ENCODE results near the gene METTL15. TPM values are rescaled to one million over a fixed set of nuclear protein-coding genes. Genes with fewer than 3 reads are reported as not detected.
A peak's percentile ranks its signal among the peaks of the same experiment; 100 is the strongest.
"Not testable (repeated sequence)": the region's sequence is repeated elsewhere in the genome, so short reads cannot be mapped to it uniquely, and the experiment has no call there.

METTL15 gene
- total RNA-seq, 2 experiments from 2014 or later: 16.5 to 16.6 TPM

- Mint-ChIP-seq H3K4me3 (no peak overlapping the region), H3K27me3 (ENCODE audit: low read depth) (no peaks in the 10 kb centered on the region), H3K36me3 (ENCODE audit: low read depth) (peaks cover 14% of the 10 kb centered on the region), H3K9me3 (ENCODE audit: insufficient read depth) (peaks cover 8% of the 10 kb centered on the region), H3K4me1 (ENCODE audit: low read depth) (no peaks in the 10 kb centered on the region), H3K27ac (no peak overlapping the region)
- no peak for ATAC-seq
- ChIA-PET POLR2A (no interaction called here), CTCF (no interaction called here)
- no peak for DNase-seq
Measured at GRCh38 chr11:28269586-28269985, 161.4 kb downstream of the METTL15 start.

- H3K27ac Mint-ChIP-seq; CTCF ChIA-PET; H3K27me3 Mint-ChIP-seq (ENCODE audit: low read depth); POLR2A ChIA-PET; H3K4me3 Mint-ChIP-seq; H3K9me3 Mint-ChIP-seq (ENCODE audit: insufficient read depth); ATAC-seq; DNase-seq; H3K36me3 Mint-ChIP-seq (ENCODE audit: low read depth); H3K4me1 Mint-ChIP-seq (ENCODE audit: low read depth): not testable (repeated sequence)
Measured at GRCh38 chr11:28272247-28272646, 164.1 kb downstream of the METTL15 start.

- ChIA-PET POLR2A (no interaction called here), CTCF (no interaction called here)
- Mint-ChIP-seq H3K27ac (no peak overlapping the region), H3K4me3 (no peak overlapping the region), H3K9me3 (ENCODE audit: insufficient read depth) (peaks cover 8% of the 10 kb centered on the region), H3K27me3 (ENCODE audit: low read depth) (no peaks in the 10 kb centered on the region), H3K4me1 (ENCODE audit: low read depth) (no peaks in the 10 kb centered on the region), H3K36me3 (ENCODE audit: low read depth) (peaks cover 4% of the 10 kb centered on the region)
- ATAC-seq (no peak), DNase-seq (no peak)
Measured at GRCh38 chr11:28274216-28274615, 166.0 kb downstream of the METTL15 start.

- POLR2A ChIA-PET: no interaction called here
- CTCF ChIA-PET: no interaction called here
- ATAC-seq (no peak), DNase-seq (no peak)
- H3K4me3 Mint-ChIP-seq: no peak overlapping the region
- H3K27me3 Mint-ChIP-seq (ENCODE audit: low read depth): no peaks in the 10 kb centered on the region
- H3K36me3 Mint-ChIP-seq (ENCODE audit: low read depth): no peaks in the 10 kb centered on the region
- H3K9me3 Mint-ChIP-seq (ENCODE audit: insufficient read depth): no peaks in the 10 kb centered on the region
- H3K27ac Mint-ChIP-seq: no peak overlapping the region
- H3K4me1 Mint-ChIP-seq (ENCODE audit: low read depth): no peaks in the 10 kb centered on the region
Measured at GRCh38 chr11:28284196-28284595, 176.0 kb downstream of the METTL15 start.

- Mint-ChIP-seq H3K36me3 (ENCODE audit: low read depth) (peaks cover 7% of the 10 kb centered on the region), H3K27ac (no peak overlapping the region), H3K4me3 (no peak overlapping the region), H3K4me1 (ENCODE audit: low read depth) (no peaks in the 10 kb centered on the region), H3K27me3 (ENCODE audit: low read depth) (no peaks in the 10 kb centered on the region), H3K9me3 (ENCODE audit: insufficient read depth) (no peaks in the 10 kb centered on the region)
- ATAC-seq (no peak), DNase-seq (no peak)
- POLR2A ChIA-PET: no interaction called here
- CTCF ChIA-PET: no interaction called here
Measured at GRCh38 chr11:28289444-28289843, 181.3 kb downstream of the METTL15 start.

- H3K36me3 Mint-ChIP-seq (ENCODE audit: low read depth): peaks cover 12% of the 10 kb centered on the region
- ATAC-seq; H3K4me3 Mint-ChIP-seq; H3K27ac Mint-ChIP-seq; H3K27me3 Mint-ChIP-seq (ENCODE audit: low read depth); H3K4me1 Mint-ChIP-seq (ENCODE audit: low read depth); H3K9me3 Mint-ChIP-seq (ENCODE audit: insufficient read depth); DNase-seq; POLR2A ChIA-PET; CTCF ChIA-PET: not testable (repeated sequence)
Measured at GRCh38 chr11:28290995-28291394, 182.8 kb downstream of the METTL15 start.

GRCh38 chr11:28296426-28296825 lies 188.2 kb downstream of the METTL15 start:
- peaks cover 28% of the 10 kb centered on the region for H3K36me3 Mint-ChIP-seq (ENCODE audit: low read depth)
- ATAC-seq: no peak

GRCh38 chr11:28298209-28298608 lies 190.0 kb downstream of the METTL15 start:
- no peaks in the 10 kb centered on the region for H3K9me3 Mint-ChIP-seq (ENCODE audit: insufficient read depth)
- no peak for DNase-seq
- ChIA-PET POLR2A (no interaction called here), CTCF (no interaction called here)
- no peak overlapping the region for H3K27ac Mint-ChIP-seq
- peaks cover 26% of the 10 kb centered on the region for H3K36me3 Mint-ChIP-seq (ENCODE audit: low read depth)
- peaks cover 2% of the 10 kb centered on the region for H3K4me1 Mint-ChIP-seq (ENCODE audit: low read depth)
- H3K27me3 Mint-ChIP-seq (ENCODE audit: low read depth): no peaks in the 10 kb centered on the region
- no peak overlapping the region for H3K4me3 Mint-ChIP-seq
- ATAC-seq: no peak

More at GRCh38 chr11:28296426-28296825, 188.2 kb downstream of the METTL15 start:
- CTCF ChIA-PET: no interaction called here
- no peak for DNase-seq
- H3K27me3 Mint-ChIP-seq (ENCODE audit: low read depth): no peaks in the 10 kb centered on the region
- no peak overlapping the region for H3K27ac Mint-ChIP-seq
- POLR2A ChIA-PET: no interaction called here
- H3K4me3 Mint-ChIP-seq: no peak overlapping the region
- no peaks in the 10 kb centered on the region for H3K9me3 Mint-ChIP-seq (ENCODE audit: insufficient read depth)
- peaks cover 2% of the 10 kb centered on the region for H3K4me1 Mint-ChIP-seq (ENCODE audit: low read depth)

- POLR2A ChIA-PET: no interaction called here
- H3K4me1 Mint-ChIP-seq (ENCODE audit: low read depth): no peaks in the 10 kb centered on the region
- H3K27ac Mint-ChIP-seq: no peak overlapping the region
- H3K27me3 Mint-ChIP-seq (ENCODE audit: low read depth): no peaks in the 10 kb centered on the region
- CTCF ChIA-PET: no interaction called here
- no peak for DNase-seq
- H3K36me3 Mint-ChIP-seq (ENCODE audit: low read depth): peaks cover 13% of the 10 kb centered on the region
- no peaks in the 10 kb centered on the region for H3K9me3 Mint-ChIP-seq (ENCODE audit: insufficient read depth)
- no peak overlapping the region for H3K4me3 Mint-ChIP-seq
- ATAC-seq: no peak
Measured at GRCh38 chr11:28303477-28304191, 195.4 kb downstream of the METTL15 start.

- Mint-ChIP-seq H3K9me3 (ENCODE audit: insufficient read depth) (peaks cover 5% of the 10 kb centered on the region), H3K4me3 (no peak overlapping the region), H3K36me3 (ENCODE audit: low read depth) (peaks cover 13% of the 10 kb centered on the region), H3K27ac (no peak overlapping the region), H3K27me3 (ENCODE audit: low read depth) (no peaks in the 10 kb centered on the region), H3K4me1 (ENCODE audit: low read depth) (no peaks in the 10 kb centered on the region)
- ATAC-seq (no peak), DNase-seq (no peak)
- ChIA-PET CTCF (no interaction called here), POLR2A (no interaction called here)
Measured at GRCh38 chr11:28315440-28315839, 207.3 kb downstream of the METTL15 start.

GRCh38 chr11:28318871-28319270 lies 210.7 kb downstream of the METTL15 start:
- DNase-seq (no peak), ATAC-seq (no peak)
- POLR2A ChIA-PET: no interaction called here
- H3K36me3 Mint-ChIP-seq (ENCODE audit: low read depth): peaks cover 8% of the 10 kb centered on the region
- H3K4me3 Mint-ChIP-seq: no peak overlapping the region
- no peak overlapping the region for H3K27ac Mint-ChIP-seq
- peaks cover 5% of the 10 kb centered on the region for H3K9me3 Mint-ChIP-seq (ENCODE audit: insufficient read depth)
- CTCF ChIA-PET: no interaction called here
- no peaks in the 10 kb centered on the region for H3K4me1 Mint-ChIP-seq (ENCODE audit: low read depth)
- H3K27me3 Mint-ChIP-seq (ENCODE audit: low read depth): no peaks in the 10 kb centered on the region

- Mint-ChIP-seq H3K4me3 (no peak overlapping the region), H3K9me3 (ENCODE audit: insufficient read depth) (no peaks in the 10 kb centered on the region), H3K4me1 (ENCODE audit: low read depth) (no peaks in the 10 kb centered on the region), H3K27ac (no peak overlapping the region), H3K36me3 (ENCODE audit: low read depth) (peaks cover 3% of the 10 kb centered on the region), H3K27me3 (ENCODE audit: low read depth) (no peaks in the 10 kb centered on the region)
- ChIA-PET CTCF (interaction anchor here (1.0 kb wide), 1 partner anchor 38 kb away, joined by 3 read pairs; no protein-coding TSS in a partner anchor), POLR2A (no interaction called here)
- no peak for DNase-seq
- ATAC-seq: no peak
Measured at GRCh38 chr11:28323621-28324020, 215.4 kb downstream of the METTL15 start.

- H3K4me1 Mint-ChIP-seq (ENCODE audit: low read depth); H3K36me3 Mint-ChIP-seq (ENCODE audit: low read depth); H3K27me3 Mint-ChIP-seq (ENCODE audit: low read depth); H3K9me3 Mint-ChIP-seq (ENCODE audit: insufficient read depth); H3K4me3 Mint-ChIP-seq; POLR2A ChIA-PET; H3K27ac Mint-ChIP-seq; DNase-seq; CTCF ChIA-PET: not testable (repeated sequence)
- ATAC-seq: peak; percentile 84
Measured at GRCh38 chr11:28332393-28332792, 224.2 kb downstream of the METTL15 start.

All from activated CD8-positive, alpha-beta T cell treated with anti-CD3 and anti-CD28 coated beads, Interleukin-2, amount 10 ng/mL, durations not matched to agents 7 days and 5 days (primary cell).